ENCODE results near the gene FBXL16.

FBXL16 gene

GRCh38 chr16:689175-689897 lies 16.3 kb downstream of the FBXL16 start:
- DNase-seq (ENCODE audit: low read depth) = no peak

GRCh38 chr16:687499-687898 lies 18.1 kb downstream of the FBXL16 start:
- DNase-seq (ENCODE audit: low read depth) = no peak

GRCh38 chr16:686459-687260 lies 18.9 kb downstream of the FBXL16 start:
- DNase-seq (ENCODE audit: low read depth) = no peak

- DNase-seq (ENCODE audit: low read depth) = no peak
Observed at GRCh38 chr16:685967-686366, 19.6 kb downstream of the FBXL16 start.

- DNase-seq (ENCODE audit: low read depth) = no peak
Observed at GRCh38 chr16:684961-685696, 20.5 kb downstream of the FBXL16 start.

- peak; percentile 97 for DNase-seq (ENCODE audit: low read depth)
Observed at GRCh38 chr16:684071-684794, 21.4 kb downstream of the FBXL16 start, which contains the start of gene JMJD8. TSS of gene JMJD8 (minus strand) at chr16:684334. CDS start at chr16:684319, 15 bp downstream.

GRCh38 chr16:683396-684070 lies 22.1 kb downstream of the FBXL16 start:
- DNase-seq (ENCODE audit: low read depth) = no peak

GRCh38 chr16:682493-683395 lies 22.9 kb downstream of the FBXL16 start:
- no peak for DNase-seq (ENCODE audit: low read depth)

- no peak for DNase-seq (ENCODE audit: low read depth)
Observed at GRCh38 chr16:681746-682427, 23.7 kb downstream of the FBXL16 start.

GRCh38 chr16:680967-681745 lies 24.4 kb downstream of the FBXL16 start:
- DNase-seq (ENCODE audit: low read depth) = no peak

GRCh38 chr16:680625-680945 lies 25.0 kb downstream of the FBXL16 start:
- DNase-seq (ENCODE audit: low read depth) = no peak

GRCh38 chr16:679814-680624 lies 25.6 kb downstream of the FBXL16 start, which contains the start of gene STUB1:
TSS of gene STUB1 (plus strand) at chr16:680410. CDS start at chr16:680526, 116 bp downstream.
- peak; percentile 85 for DNase-seq (ENCODE audit: low read depth)

- no peak for DNase-seq (ENCODE audit: low read depth)
Observed at GRCh38 chr16:678858-679813, 26.5 kb downstream of the FBXL16 start.

GRCh38 chr16:678209-678857 lies 27.3 kb downstream of the FBXL16 start:
- DNase-seq (ENCODE audit: low read depth) = no peak

GRCh38 chr16:677316-678190 lies 28.0 kb downstream of the FBXL16 start:
- no peak for DNase-seq (ENCODE audit: low read depth)

Data from stimulated activated CD8-positive, alpha-beta memory T cell treated with anti-CD3 and anti-CD28 coated beads, Interleukin-7, amount 100 ng/mL, for 24 hours (primary cell).